Muscle of leg (tissue), 11 donors: ENCODE data around the gene CNOT10. TPM values are rescaled to one million over a fixed set of nuclear protein-coding genes. Genes with fewer than 3 reads are reported as not detected.
A peak's percentile ranks its signal among the peaks of the same experiment; 100 is the strongest.

Experiments
- DNase-seq: peaks from one replicate; pipeline ENCODE4 v3.0.0; 2013
- H3K27ac ChIP-seq: one replicate; pipeline ENCODE4 v1.5.1; 2013; ENCODE audit warnings: mild to moderate bottlenecking, low read length, control low read depth
- H3K27me3 ChIP-seq: one replicate; pipeline ENCODE4 v1.6.1; 2013; ENCODE audit warnings: low read length; ENCODE audit not compliant: control insufficient read depth, insufficient read depth
- H3K36me3 ChIP-seq: one replicate; pipeline ENCODE4 v1.6.1; 2013; ENCODE audit warnings: low read length; ENCODE audit not compliant: control insufficient read depth, insufficient read depth
- H3K4me1 ChIP-seq: one replicate; pipeline ENCODE4 v1.6.1; 2013; ENCODE audit warnings: low read length; ENCODE audit not compliant: control insufficient read depth, insufficient read depth
- H3K4me3 ChIP-seq: one replicate; pipeline ENCODE4 v1.5.1; 2013; ENCODE audit warnings: low read length, control low read depth
- H3K9me3 ChIP-seq: replicated peaks from 2 replicates; pipeline ENCODE4 v1.6.1; 2013; ENCODE audit warnings: low read depth, low read length; ENCODE audit not compliant: control insufficient read depth
- WGBS: methylation state at CpG from one replicate; pipeline ENCODE4 v1.1.5; 2013; ENCODE audit warnings: missing lambda C conversion rate; ENCODE audit not compliant: insufficient coverage; 5-methylcytosine and 5-hydroxymethylcytosine counted together
- polyA plus RNA-seq, 8 donors: library from polyadenylated mRNA; unstranded; fragments of 120-200 nt; gene quantifications; one replicate each; pipeline versions ENCODE4 v1.2.1 to v1.2.3, GENCODE V29; 2013; ENCODE audit warnings: inconsistent platforms in 1 of 8, low replicate concordance in 1 of 8; ENCODE audit not compliant: insufficient read length in 8 of 8, insufficient read depth in 1 of 8
- total RNA-seq: library from RNA; stranded (reverse); fragments of 120-200 nt; gene quantifications from one replicate; pipeline ENCODE4 v1.2.4, GENCODE V29; 2013

Gene CNOT10
- total and polyA plus RNA-seq, 9 donors = 18.7 to 27.9 (median 22.6) TPM

GRCh38 chr3:32684029-32684799, 774 bp upstream of the CNOT10 start:
- Histone ChIP-seq H3K9me3 (no peaks in the 10 kb centered on the region), H3K27ac (peak overlapping the region; percentile 88), H3K36me3 (peaks cover 4% of the 10 kb centered on the region), H3K4me3 (peak overlapping the region; percentile 94), H3K27me3 (no peaks in the 10 kb centered on the region), H3K4me1 (peaks cover 6% of the 10 kb centered on the region)
- no CpG with 5 or more reads among the region's 4 CpGs for WGBS
- DNase-seq = peak; percentile 36

DNA sequence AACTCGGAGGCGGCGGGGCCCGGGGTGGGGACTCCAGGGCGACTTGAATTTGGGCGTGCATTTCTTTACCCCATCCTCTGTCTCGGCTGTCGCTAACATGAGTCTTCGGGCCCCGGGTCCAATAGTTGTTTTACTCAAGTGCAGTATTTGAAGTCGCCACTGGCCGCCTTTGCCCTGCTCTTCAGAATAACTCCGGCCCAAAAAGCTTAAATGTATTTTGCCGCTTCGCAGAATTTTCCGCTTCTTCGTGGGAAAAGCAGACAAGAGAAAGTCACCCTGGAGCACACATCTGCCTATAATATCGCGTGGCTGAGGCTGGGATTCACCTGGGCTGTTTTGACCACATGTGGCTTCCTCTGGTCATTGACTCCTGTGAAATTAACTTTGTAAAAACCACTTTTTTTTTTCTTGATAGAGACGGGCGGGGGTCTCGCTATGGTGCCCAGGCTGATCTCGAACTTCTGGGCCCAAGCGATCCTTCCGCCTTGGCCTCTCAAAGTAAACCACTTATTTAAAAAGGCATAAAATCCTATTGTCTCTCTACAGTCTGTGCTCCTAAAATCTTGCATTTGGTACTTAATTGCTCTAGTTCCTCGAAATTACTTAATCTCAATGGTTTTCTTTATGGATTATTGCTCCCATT, 676 bp downstream of the CNOT10 start:
- no peaks in the 10 kb centered on the region for H3K9me3 ChIP-seq
- peak; percentile 46 for DNase-seq
- H3K4me3 ChIP-seq = peak overlapping the region; percentile 94
- no peaks in the 10 kb centered on the region for H3K27me3 ChIP-seq
- peak overlapping the region; percentile 96 for H3K27ac ChIP-seq
- 7% methylated on average over 25 of the region's 26 CpGs for WGBS
- peaks cover 4% of the 10 kb centered on the region for H3K36me3 ChIP-seq
- H3K4me1 ChIP-seq = peaks cover 6% of the 10 kb centered on the region

DNA sequence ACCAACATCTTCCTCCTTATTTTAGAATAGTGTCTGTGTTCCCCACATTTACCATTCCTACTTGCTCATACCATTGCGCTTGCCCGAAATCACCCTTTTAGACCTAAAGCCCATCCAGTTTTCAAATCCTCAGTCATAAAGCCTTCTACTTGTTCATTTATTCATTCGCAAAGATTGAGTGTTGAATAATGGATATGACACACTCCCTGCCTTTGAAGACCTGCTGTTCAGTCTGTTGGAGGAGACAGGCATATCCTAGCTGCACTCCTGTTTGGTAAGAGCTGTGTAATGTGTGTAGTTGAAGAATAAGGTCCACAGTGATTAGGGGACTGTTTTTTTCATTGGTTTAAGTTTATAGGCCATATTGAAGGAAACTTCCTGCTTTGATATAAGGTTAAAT, 1.7 kb downstream of the CNOT10 start:
- no peak for DNase-seq
- H3K4me3 ChIP-seq = no peak overlapping the region
- no peaks in the 10 kb centered on the region for H3K27me3 ChIP-seq
- no peaks in the 10 kb centered on the region for H3K9me3 ChIP-seq
- no peak overlapping the region for H3K27ac ChIP-seq
- WGBS = no CpG with 5 or more reads among the region's 3 CpGs
- peaks cover 4% of the 10 kb centered on the region for H3K36me3 ChIP-seq
- peaks cover 6% of the 10 kb centered on the region for H3K4me1 ChIP-seq

- no CpG with 5 or more reads among the region's 4 CpGs for WGBS
Measured at GRCh38 chr3:32691847-32692246, 6.9 kb downstream of the CNOT10 start.

GRCh38 chr3:32696523-32696922, 11.5 kb downstream of the CNOT10 start:
- no peak overlapping the region for H3K4me3 ChIP-seq
- no CpG with 5 or more reads among the region's 3 CpGs for WGBS
- no peaks in the 10 kb centered on the region for H3K36me3 ChIP-seq
- H3K4me1 ChIP-seq = no peaks in the 10 kb centered on the region
- DNase-seq = no peak
- no peaks in the 10 kb centered on the region for H3K27me3 ChIP-seq
- no peak overlapping the region for H3K27ac ChIP-seq
- no peaks in the 10 kb centered on the region for H3K9me3 ChIP-seq

More at GRCh38 chr3:32691847-32692246, 6.9 kb downstream of the CNOT10 start:
- Histone ChIP-seq H3K4me1 (no peaks in the 10 kb centered on the region), H3K36me3 (peaks cover 4% of the 10 kb centered on the region), H3K9me3 (no peaks in the 10 kb centered on the region), H3K27me3 (no peaks in the 10 kb centered on the region), H3K4me3 (no peak overlapping the region), H3K27ac (no peak overlapping the region)
- no peak for DNase-seq

- H3K27ac ChIP-seq = no peak overlapping the region
- WGBS = no CpG with 5 or more reads among the region's 2 CpGs
- DNase-seq = peak; percentile 30
Measured at GRCh38 chr3:32698506-32698905, 13.5 kb downstream of the CNOT10 start.

DNA sequence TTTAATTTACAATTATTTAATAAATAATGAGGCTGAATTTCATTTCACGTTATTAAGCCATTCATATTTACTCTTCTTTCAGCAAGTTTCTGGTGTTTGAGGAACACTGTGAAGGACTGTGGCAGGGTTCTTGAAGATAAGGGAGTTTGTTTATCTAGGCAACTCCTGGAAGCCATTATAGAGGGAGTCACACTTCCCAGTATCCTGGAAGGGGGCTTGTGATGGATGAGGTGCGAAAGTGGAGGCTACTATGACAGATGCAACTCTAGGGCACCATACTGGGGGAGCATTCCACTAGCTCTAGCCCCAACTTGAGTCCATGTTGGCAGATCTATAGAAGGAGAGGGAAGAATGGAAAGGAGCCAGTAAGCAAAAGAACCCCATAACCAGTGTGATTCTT, 14.4 kb downstream of the CNOT10 start:
- H3K27ac ChIP-seq = no peak overlapping the region
- H3K9me3 ChIP-seq = no peaks in the 10 kb centered on the region
- WGBS = no CpG with 5 or more reads among the region's 2 CpGs
- no peaks in the 10 kb centered on the region for H3K27me3 ChIP-seq
- H3K36me3 ChIP-seq = no peaks in the 10 kb centered on the region
- no peak overlapping the region for H3K4me3 ChIP-seq
- no peak for DNase-seq
- H3K4me1 ChIP-seq = no peaks in the 10 kb centered on the region

More at GRCh38 chr3:32698506-32698905, 13.5 kb downstream of the CNOT10 start:
- H3K36me3 ChIP-seq = no peaks in the 10 kb centered on the region
- no peaks in the 10 kb centered on the region for H3K4me1 ChIP-seq
- H3K27me3 ChIP-seq = no peaks in the 10 kb centered on the region
- H3K4me3 ChIP-seq = no peak overlapping the region
- H3K9me3 ChIP-seq = no peaks in the 10 kb centered on the region

DNA sequence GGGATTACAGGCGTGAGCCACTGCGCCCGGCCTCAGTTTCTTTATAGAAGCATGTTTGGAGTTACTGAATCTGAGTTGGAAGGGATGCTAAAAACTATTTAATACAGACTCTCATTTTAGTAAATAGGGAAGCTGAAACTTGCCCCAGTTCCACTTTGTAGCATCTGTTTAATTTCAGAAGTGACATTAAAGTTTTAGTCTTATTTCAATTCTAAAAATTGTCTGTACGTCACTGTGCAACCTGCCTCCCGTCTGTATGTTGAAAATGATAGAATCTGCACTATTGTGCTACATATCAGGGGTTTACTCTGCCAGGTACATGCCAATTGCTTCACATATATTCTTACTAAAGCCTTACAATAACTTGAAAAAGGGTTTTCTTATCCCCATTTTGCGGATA, 15.3 kb downstream of the CNOT10 start:
- no peak for DNase-seq
- WGBS = no CpG with 5 or more reads among the region's 6 CpGs

GRCh38 chr3:32703491-32703972, 18.5 kb downstream of the CNOT10 start:
- no peaks in the 10 kb centered on the region for H3K4me1 ChIP-seq
- no peak overlapping the region for H3K4me3 ChIP-seq
- H3K9me3 ChIP-seq = no peaks in the 10 kb centered on the region
- no CpG with 5 or more reads among the region's 1 CpG for WGBS
- H3K27me3 ChIP-seq = no peaks in the 10 kb centered on the region
- no peak for DNase-seq
- no peaks in the 10 kb centered on the region for H3K36me3 ChIP-seq
- H3K27ac ChIP-seq = no peak overlapping the region

More for the DNA sequence above, 15.3 kb downstream of the CNOT10 start:
- Histone ChIP-seq H3K27me3 (no peaks in the 10 kb centered on the region), H3K4me3 (no peak overlapping the region), H3K4me1 (no peaks in the 10 kb centered on the region), H3K9me3 (no peaks in the 10 kb centered on the region), H3K27ac (no peak overlapping the region), H3K36me3 (no peaks in the 10 kb centered on the region)

DNA sequence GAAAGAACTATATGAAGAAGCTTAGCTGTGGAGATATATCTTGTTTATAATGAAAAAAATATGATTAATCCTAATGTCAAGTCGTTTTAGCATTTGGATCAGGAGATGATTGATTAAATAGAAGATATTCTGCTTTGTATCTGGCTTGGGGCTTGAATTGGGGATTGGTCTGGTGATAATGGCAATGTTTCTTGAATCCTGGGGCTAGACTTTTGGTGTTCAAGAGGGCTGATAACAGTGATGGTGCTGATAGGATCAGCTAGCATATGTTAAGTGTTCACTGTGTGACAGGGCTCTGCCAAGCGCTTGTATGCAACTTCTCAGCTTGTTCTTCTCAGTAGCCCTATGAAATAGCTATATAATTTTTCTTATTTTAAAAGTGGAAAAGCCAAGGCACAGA, 20.2 kb downstream of the CNOT10 start:
- Histone ChIP-seq H3K4me1 (no peaks in the 10 kb centered on the region), H3K27ac (no peak overlapping the region), H3K27me3 (no peaks in the 10 kb centered on the region), H3K9me3 (no peaks in the 10 kb centered on the region), H3K36me3 (peaks cover 9% of the 10 kb centered on the region), H3K4me3 (no peak overlapping the region)
- no peak for DNase-seq
- WGBS = 100% methylated on average over 1 of the region's 2 CpGs
